Stimulated activated CD8-positive, alpha-beta memory T cell treated with anti-CD3 and anti-CD28 coated beads, Interleukin-15, amount 100 ng/mL, for 4 hours (primary cell): ENCODE results near the gene OR2A7.
"Not testable (repeated sequence)": the region's sequence is repeated elsewhere in the genome, so short reads cannot be mapped to it uniquely, and the experiment has no call there.

Source experiments
- DNase-seq, 2 donors: peaks; one replicate each; pipeline ENCODE4 v3.0.0-alpha.2; 2020; ENCODE audit warnings: low read depth in 2 of 2

Gene OR2A7, protein sequence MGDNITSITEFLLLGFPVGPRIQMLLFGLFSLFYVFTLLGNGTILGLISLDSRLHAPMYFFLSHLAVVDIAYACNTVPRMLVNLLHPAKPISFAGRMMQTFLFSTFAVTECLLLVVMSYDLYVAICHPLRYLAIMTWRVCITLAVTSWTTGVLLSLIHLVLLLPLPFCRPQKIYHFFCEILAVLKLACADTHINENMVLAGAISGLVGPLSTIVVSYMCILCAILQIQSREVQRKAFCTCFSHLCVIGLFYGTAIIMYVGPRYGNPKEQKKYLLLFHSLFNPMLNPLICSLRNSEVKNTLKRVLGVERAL

DNA sequence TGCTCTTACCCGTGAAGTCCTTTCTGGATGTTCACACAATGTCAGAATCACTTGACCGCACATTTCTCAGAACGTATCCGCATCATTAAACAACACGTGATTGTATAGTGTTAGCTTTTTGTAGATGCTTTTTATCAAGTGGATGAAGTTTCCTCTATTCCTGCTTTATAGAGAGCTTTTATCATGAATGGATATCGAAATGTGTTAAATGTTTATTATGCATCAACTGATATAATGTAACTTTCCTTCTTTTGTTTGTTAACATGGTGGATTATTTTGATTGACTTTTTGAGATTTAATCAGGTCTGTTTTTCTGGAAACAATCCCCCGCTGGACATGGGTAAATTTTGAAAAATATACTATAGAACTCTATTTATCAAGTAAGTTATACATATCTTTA lies at the start of gene OR2A7:
TSS of gene OR2A7 (minus strand) at position 101 of the 400 bp plus-strand sequence. CDS start 5,164 bp downstream, outside the sequence.
- not testable (repeated sequence) for DNase-seq

DNA sequence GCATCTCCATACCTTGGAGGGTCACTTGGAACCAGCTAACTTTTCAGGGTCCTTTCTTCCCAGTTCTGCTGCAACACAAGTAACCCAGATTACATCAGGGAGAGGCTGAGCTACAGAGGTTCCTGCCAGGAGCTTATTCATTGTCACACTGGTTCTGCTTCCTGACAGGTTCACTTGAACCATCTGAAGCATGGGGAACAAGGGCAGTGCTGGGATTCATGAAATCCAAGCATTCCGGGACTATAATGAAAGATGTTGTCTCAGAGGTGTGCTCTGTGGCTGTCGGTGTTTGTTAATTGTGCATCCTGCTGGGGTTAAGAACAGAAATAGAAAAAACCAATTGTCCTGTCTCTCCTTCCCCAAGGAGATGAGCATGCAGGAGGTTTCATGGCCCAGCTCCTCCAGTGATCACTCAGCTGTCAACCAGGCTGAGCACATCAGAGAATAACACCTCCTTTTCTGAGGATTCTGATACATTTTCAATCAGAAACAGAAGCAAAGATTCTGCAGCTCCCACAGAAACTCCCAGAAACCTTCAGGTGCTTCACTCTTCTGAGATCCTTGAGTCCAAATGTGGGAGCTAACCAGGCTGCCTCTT lies 47.4 kb upstream of the OR2A7 start, which contains the start of gene OR2A1:
TSS of gene OR2A1 (plus strand) at position 548 of the 598 bp plus-strand sequence. CDS start 5,706 bp downstream, outside the sequence.
- not testable (repeated sequence) for DNase-seq

DNA sequence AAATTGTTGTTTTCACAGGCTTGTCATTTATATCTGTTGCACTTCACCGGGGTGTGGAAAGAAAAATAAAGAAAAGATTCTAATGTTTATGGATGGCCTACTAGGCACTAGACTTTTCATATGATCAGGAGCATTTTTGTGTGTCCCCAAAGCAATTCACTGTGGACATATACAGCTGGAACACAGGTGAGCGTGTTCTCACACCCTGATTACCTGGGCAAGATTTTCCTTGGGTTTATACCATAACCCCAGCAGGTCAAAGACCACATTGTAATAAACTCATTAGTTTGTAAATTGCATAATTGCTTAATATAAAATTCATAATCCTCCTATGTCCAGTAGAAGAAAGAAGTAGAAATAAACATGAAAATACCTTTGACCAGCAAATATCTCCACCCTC lies 46.6 kb upstream of the OR2A7 start:
- not testable (repeated sequence) for DNase-seq

DNA sequence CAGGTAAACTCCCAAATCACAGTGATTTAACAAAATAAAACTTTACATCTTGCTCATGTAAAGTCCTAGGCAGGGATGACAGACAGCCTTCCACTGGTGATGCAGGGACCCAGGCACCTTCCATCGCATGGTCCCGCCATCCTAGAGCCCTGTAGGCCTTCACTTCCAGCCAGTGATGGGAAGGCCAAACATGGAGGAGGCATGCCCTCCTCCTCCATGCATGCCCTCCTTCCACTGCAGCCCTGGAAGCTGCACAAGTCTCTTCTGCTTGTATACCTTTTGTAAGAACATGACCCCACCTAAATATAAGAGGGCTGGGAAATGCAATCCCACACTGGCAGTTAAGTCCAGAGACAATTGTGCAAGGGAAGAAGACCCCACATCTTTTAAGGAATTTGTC lies 45.1 kb upstream of the OR2A7 start:
- not testable (repeated sequence) for DNase-seq

DNA sequence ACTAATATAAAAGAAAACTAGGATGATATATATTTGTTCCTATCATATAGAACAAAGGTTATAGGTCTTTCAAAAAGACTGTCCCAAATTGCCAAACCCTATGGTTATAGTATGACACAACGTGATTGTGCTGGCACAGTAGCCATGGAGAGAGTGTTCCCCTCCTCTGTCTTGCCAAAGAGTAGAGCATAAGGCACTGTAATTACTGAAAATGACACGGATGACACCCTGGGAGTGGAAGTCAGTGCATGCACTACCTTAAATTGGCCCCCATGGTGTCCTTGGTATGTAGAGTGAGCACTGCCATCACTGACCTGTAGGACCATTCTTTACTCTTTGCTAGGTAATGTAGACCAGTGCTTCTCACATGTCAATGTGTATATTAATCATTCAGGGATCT lies 40.6 kb upstream of the OR2A7 start:
- DNase-seq: not testable (repeated sequence)

DNA sequence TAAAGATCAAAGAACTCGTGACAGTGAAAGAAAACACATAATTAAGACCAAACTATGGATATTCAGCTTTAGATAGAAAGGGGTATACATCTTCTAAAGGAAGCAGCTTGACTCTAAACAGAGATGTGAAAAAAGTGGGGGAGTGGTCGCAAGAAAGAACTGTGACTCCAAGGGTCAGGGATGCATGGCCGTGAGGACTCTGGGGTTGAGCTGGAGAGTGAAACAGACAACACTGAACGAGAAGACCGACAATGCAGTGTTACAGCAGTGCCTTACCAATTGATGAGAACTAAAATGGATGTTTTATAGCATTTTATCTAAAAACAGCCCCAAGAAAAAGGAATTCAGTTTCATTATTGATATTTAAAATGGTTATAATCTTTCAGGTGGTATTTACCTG lies 39.0 kb upstream of the OR2A7 start:
- not testable (repeated sequence) for DNase-seq

DNA sequence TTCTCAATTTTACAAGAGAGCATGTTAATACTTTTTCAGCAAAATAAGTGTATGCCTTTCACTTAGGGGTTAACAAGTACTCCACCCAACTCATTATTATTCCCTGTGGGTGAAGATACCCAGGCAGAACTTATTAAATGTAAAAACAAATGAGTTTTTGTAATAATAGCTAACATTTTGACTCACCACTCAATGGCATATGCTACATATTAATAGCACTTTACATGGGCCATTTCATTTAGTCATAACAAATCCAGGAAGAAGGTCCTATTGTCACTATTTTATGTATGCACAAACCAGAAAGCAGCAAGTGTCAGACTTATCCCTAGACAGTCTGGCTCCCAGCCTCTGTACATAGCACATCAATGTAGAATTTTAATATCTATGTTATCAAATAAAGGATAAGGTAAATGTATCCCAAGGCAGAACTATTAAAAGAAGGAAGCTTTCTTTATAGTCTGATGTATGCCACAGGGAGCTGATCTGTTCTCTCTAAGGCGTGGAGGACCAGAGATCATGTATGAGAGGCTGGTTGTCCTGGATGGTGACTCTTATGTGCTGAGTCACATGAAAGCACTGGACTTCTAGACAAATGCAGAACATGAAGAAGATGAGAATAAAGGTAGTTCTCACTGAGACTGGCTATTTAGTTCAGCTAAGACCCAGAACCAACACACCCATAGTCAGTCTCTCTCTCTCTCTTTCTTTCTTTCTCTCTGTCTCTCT lies 38.1 kb upstream of the OR2A7 start:
- not testable (repeated sequence) for DNase-seq

DNA sequence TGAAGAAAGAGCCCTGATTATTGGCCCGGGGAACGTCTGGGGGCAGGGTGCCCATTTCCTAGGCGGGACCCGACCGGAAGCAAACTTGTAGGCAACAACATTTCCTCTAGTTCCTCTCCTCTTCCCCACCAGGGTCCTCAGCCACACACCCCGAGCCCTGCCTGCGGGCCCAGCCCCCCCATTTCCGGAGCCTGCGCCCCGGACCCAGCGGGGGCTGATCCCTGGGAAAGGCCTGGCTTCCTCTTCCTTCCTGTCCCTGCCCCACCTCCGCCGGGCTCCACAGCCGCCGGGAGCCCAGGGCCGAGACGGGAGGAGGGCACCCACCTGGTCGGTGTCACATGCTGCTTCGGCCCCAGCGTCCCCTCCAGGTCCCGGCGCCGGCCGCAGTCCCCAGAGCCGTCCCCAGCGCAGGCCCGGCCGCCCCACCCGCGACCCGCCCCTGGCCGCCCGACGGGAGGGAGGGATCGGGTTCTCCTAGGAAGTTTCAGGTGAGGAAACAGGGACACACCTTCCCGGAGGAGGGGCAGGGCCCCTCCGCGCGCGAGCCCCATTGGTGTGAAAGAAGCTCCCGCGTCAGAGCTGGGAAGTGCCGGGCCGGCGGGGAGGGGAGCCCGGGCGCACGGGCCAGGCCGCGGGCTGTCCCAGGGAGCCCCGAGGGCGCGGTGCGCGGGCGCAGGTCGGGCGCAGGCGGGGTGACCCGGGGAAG lies 29.4 kb upstream of the OR2A7 start:
- not testable (repeated sequence) for DNase-seq

DNA sequence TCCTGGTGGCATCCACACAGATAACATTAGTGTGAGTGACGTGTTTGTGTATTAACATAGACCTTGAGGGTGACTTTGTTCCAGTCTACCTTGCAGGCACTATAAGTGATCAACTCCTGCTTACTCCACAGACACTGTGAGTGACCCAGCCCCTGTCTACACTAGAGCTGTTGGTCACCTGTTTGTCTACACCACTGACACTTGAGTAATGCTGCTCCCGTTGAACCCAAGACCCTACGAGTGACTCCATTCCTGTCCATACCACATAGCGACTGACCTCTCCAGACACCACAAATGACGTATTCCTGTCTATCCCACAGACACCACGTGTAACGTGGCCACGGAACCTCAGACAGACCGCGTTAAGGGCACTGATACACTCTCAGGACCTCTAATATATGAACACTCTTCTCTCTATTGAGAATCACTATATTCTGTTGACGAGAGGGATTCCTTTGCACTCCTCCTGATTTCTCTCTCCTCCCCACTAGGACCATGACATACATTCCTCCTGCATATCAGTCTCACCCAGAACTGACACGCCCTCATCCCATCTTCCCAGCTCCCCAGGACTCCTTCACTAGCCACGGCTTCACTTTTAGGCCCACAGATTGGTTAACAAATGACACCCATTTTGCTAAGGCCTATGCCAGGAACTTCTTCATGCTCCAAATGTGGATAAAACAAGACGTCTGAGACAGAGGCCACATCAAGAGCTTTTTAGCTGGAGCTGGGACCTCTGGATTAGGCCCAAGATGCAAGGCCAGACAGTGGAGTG lies 28.0 kb upstream of the OR2A7 start:
- not testable (repeated sequence) for DNase-seq

DNA sequence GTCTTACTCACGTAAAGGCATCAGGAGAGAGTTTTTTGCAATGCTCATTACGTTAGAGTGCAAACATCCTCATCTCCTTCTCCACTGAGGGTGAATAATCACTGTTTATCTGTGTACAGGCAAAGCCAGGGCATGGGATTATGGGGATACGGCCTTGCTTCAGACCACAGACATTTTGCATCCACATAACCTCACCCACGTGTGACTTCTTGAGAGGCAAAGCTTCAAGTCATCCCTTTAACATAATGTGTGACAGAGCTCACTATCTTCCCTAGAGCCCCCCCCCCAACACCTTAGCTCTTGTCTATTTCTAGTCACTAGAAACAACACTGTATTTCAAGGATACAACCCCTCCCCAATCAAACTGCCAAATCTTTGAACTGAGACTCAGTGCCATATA lies 27.0 kb upstream of the OR2A7 start:
- not testable (repeated sequence) for DNase-seq

DNA sequence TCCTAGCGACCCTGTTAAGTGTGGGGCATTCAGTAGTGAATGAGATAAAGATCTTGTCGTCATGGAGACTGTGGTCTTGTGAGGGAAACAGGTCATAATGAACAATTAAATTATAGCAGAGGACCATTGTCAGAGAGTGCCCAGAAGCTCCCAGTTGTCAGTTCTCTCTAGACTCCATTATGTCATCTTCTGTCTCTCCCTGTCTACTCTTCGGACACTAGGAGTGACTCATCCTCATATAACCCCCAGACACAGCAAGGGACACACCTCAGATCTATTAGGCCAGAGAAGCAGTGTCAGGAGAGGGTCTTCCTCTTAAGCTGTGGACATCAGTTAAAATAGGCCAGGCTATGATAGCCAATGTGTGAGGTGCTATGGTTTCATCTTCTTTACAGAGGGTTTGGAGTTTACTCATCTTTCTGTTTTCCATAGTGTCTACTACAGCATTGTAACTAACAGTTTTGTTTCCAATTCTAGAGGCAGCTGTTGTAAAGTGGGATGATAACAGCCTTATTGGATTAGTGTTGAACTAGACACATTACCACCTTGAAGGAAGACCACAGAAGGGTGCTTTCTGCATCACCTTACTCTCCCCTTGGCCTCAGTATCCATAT lies 22.7 kb upstream of the OR2A7 start:
- not testable (repeated sequence) for DNase-seq

DNA sequence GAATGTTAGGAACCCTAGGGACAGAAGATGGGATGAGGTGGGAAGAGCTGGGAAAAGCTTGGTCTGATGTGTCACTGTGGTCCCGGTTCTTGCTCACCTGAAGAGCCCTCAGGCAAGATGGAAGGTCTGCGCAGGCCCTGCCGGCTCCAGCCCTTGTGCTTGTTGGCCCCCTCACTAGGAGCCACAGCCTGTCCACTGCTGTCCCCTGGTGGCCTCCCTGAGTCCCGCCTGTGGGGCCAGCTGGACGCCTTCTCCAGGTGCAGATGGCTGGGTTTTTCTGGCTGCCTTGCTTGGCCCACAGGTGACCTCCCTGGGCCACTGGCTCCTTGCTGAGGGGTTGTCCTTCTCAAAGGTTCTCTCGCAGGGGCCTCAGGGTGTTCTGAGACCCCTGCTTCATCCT lies 19.1 kb upstream of the OR2A7 start:
- not testable (repeated sequence) for DNase-seq

DNA sequence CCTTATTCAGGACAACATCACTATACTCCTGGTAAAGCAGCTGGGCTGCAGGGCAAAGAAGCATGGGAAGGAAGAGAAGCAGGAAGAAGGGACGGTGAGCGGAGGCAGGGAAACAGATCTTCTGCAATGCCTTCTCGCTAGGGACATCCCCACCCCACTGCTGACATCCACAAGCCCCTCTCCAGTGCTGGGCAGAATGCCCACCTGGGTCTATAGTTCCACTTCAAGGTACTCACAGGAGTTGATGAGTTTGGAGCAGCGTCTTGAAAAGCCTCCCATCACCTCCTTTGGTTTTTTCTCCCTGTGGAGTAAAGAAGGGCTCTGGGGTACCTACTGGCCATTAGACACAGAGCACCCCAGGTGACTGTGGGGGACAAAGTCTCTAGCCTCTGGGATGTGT lies 17.9 kb upstream of the OR2A7 start:
- DNase-seq: not testable (repeated sequence)

DNA sequence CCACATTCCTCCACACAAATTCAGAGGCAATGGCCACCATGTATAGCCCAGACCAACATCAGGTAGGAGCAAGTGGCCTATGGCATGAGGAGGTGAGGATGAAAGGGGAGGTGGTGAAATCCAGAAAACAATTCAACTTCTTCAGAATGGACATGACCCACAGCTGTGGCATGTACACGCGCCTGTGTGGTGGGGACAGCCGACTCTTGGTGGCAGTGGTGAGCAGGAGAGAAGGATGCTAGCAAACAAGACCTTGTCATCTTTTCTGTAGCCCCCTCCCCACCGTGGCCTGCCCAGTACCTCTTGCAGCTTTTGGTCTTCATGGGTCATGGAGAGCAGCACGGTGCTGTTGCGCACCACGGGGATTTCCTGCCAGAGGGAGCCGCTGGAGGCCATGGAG lies 17.4 kb upstream of the OR2A7 start:
- DNase-seq: not testable (repeated sequence)

DNA sequence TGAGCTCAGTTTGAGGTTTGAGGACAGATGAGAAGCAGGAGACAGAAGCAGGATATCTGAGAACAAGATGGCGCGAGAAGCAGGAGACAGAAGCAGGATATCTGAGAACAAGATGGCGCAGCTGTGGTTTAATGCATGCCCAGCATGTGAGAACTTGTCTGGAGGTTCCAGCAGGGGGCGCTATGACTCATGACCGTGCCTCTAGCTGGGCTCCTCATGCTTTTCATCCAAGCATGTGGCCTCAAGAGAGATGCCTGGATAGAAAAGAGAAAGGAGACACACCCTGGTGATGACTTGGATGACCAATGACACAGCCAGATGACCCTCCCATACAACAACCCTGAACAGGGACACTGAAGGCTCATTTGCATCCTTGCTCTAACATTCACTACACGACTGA lies 15.4 kb upstream of the OR2A7 start:
- DNase-seq: not testable (repeated sequence)

DNA sequence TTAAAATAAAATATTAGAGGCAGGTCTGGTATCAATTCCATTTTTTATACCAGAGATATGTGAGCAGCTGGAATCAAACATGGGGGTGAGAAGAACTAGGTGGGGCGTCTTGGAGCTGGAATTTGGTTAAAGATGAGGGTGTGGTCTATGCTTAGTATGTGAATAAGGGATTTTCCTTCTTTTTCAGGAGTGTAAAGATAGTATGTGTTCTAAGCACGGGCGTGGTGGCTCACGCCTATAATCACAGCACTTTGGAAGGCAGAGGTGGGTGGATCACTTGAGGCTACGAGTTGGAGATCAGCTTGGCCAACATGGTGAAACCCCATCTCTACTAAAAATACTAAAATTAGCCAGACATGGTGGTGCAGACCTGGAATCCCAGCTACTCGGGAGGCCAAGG lies 10.7 kb upstream of the OR2A7 start:
- DNase-seq: not testable (repeated sequence)

DNA sequence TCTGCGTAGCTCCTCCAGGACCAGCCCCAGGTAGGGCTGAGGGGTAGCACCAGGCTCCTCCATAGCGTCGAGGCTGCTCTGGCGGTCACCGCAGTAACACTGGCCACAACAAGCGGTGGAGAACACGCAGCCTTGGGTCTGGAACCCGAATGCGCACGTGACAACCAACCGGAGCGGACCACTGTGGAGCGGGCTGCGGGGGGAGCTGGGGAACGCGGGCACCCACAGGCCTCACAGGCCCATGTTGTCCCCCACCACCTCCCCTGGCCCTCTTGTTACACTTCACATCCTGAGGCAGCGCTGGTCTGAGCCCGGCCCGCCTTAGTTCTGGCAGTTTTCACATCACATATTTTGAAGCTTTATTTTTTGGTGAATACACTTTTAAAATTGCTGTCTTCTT lies 4.6 kb upstream of the OR2A7 start, which contains the start of gene CTAGE8:
TSS of gene CTAGE8 (minus strand) at position 101 of the 400 bp plus-strand sequence. CDS start at position 63, 38 bp downstream.
- not testable (repeated sequence) for DNase-seq

DNA sequence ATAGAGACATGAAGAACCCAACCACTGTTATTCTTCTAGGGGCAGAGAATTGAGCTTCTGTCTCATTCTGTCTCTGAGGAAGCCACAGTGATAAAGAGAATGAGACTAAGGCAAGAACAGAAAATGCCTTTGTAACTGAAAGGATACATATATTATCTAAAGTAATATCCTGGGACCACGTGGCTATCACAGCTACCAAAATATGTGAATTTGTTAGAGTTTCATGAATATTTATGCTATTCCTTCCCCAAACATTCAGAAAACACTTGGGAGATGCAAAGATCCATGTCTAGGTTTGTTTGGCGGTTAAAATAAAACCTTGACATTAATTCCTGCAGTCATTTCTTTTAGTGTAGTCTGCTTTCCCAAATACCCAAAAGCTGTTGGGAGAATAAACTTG lies 2.5 kb downstream of the OR2A7 start:
- DNase-seq: not testable (repeated sequence)

DNA sequence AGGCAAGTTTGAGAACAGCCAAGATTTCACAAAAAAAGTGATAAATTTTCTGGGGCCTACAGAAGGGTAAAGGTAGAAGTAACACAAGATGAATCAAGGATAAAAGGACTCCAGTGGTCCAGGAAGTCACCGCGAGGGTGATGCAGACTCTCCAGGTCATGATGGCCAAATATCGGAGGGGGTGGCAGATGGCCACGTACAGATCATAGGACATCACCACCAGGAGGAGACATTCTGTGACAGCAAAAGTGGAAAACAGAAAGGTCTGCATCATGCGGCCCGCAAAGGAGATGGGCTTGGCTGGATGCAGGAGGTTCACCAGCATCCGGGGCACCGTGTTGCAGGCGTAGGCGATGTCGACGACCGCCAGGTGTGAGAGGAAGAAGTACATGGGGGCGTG lies 5.5 kb downstream of the OR2A7 start:
- not testable (repeated sequence) for DNase-seq

DNA sequence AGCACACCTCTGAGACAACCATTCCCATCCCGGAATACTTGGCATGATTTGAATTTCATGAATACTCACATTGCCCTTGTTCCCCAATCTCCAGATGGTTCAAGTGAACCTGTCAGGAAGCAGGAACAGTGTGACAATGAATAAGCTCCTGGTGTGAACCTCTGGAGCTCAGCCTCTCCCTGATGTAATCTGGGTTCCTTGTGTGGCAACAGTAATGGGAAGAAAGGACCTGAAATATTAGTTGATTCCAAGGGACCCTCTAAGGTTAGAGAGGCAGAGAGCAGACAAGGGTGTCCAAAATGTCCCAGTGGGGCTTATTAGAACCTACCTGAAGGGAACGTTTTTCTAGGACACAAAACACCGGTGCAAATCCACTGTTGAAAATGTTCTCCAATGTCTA lies 8.5 kb downstream of the OR2A7 start:
- DNase-seq: no peak
